Measurements from ENCODE around the gene POLR3G. TPM values are rescaled to one million over a fixed set of nuclear protein-coding genes. Genes with fewer than 3 reads are reported as not detected.

The POLR3G gene, protein sequence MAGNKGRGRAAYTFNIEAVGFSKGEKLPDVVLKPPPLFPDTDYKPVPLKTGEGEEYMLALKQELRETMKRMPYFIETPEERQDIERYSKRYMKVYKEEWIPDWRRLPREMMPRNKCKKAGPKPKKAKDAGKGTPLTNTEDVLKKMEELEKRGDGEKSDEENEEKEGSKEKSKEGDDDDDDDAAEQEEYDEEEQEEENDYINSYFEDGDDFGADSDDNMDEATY
- 6.8 and 20.5 TPM in 2 replicates for total RNA-seq

GRCh38 chr5:90474235-90475107 is at the start of gene POLR3G, which contains the start of gene MBLAC2:
TSS of gene POLR3G (plus strand) at chr5:90474864. CDS start at chr5:90485568, 10,704 bp downstream.
TSS of gene MBLAC2 (minus strand) at chr5:90474771. CDS start at chr5:90474292, 479 bp downstream.

DNA sequence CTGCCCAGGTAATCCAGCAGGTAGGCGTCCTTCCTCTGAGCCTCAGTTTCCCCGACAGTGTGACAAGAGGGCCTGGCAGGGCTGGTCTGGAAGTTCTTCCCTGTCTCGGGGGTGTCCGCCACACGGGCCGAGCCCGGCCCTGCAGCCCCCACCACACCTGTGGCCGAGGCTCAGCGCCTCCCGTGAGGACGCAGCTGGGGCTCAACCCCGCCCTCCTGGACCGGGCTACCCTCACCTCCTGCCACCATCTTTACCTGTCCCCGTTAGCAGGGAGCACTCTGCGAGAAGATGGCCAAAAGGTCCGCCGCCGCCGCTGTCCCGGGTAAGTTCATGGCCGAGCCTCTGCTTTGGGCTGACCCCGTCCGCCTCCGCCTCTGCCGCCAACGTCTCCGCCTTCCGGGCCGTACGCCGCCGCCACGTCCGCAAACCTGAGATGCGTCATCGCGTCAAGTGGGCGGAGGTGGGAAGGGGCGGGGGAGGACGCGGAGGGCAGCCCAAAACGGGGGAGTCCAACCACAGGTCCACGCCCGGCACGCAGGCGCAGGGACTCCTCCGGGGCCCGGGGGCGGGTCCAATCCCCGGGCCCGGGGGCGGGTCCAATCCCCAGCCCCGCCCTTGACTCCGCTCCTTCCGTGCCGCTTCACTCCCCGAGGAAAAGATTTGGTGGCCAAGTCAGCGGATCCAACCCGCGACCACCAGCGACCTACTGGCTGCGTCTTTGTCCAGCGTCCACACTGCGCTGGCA is 54.7 kb downstream of the POLR3G start, which contains the start of gene LYSMD3:
LYSMD3 (minus strand) TSS at position 391 of the 745 bp plus-strand sequence. CDS start 4,295 bp downstream, outside the sequence.

DNA sequence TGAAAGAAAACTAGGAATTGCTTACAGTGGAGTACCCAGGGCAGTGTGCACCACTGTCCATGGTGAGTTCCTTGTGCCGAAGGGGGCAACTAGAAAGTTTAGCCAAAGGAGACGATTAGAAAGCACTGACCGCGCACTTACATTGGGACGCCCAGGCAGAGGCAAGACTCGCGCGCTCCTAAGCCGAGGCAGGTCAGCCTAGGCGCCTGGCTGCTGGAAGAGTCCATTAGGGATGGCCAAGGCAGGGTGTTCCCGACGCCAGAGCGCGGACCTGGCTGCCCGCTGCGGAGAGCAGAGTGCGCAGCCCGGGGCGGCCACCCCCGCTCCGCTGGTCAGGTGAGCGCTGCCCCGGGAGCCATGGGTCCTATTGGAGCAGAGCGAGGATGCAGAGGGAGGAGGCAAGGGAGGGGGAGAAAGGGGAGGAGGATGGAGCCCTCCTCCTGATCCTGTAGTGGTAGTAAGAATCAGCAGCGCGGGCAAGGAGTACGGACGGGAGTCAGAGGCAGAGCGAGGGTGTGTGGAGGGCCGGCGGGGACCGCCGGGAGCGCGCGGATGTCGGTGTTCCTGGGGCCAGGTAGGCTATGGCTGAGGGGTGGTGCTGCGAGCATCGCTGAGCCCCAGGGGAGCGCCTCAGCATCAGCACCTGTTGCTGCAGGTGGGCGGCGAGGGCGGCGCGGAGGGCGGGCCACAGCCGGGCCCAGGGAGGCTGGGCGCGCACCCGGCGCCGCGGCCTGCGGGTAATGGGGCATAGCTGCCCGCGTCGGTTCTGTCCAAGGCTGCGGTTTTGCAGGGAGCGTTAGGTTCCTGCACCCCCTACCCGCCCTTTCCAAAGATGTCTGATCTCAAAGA is 83.9 kb downstream of the POLR3G start, which contains the start of gene ADGRV1:
ADGRV1 (plus strand) TSS at position 454 of the 849 bp plus-strand sequence; CDS start at position 553, 99 bp downstream.

Other genes starting within 250 kb of the POLR3G start
- 16.3 TPM in 2 replicates for gene CETN3, start 65.1 kb upstream of the POLR3G start, total RNA-seq
- 3.1 and 4.0 TPM in 2 replicates for gene MBLAC2, start 93 bp upstream of the POLR3G start, total RNA-seq
- 18.6 and 31.6 TPM in 2 replicates for gene LYSMD3, start 54.7 kb downstream of the POLR3G start, total RNA-seq
- 0.19 and 1.4 TPM in 2 replicates for gene ADGRV1, start 83.9 kb downstream of the POLR3G start, total RNA-seq